H1 (cell line): ENCODE data around the gene PIGV. TPM values are rescaled to one million over a fixed set of nuclear protein-coding genes. Genes with fewer than 3 reads are reported as not detected.

Experiments used
- CTCF ChIA-PET: fragments of 300-600 bp; sonication (Branson Sonifier 250); formaldehyde crosslinking; loops from one replicate; lab custom pipeline; 2021; ENCODE audit not compliant: partially characterized antibody; lab: Charles Lee
- POLR2A ChIA-PET: fragments of 300-600 bp; sonication (Branson Sonifier 250); formaldehyde crosslinking; loops from one replicate; lab custom pipeline; 2021; ENCODE audit warnings: inconsistent platforms; ENCODE audit not compliant: partially characterized antibody; lab: Charles Lee
- DNase-seq, 2 experiments: peaks; one replicate each; pipeline versions ENCODE4 v3.0.0 to v3.0.0-alpha.2; 2010 to 2022; ENCODE audit warnings: low spot score in 2 of 2, low read depth in 1 of 2, mixed read lengths in 1 of 2
- FAIRE-seq: peaks from 2 replicates; lab custom pipeline; 2011; peaks lifted over from hg19 to GRCh38; lab: Jason Lieb, UNC
- H2AFZ ChIP-seq: 2 replicates; pipeline ENCODE4 v1.8.1; 2012; ENCODE audit warnings: low read length, inconsistent platforms
- H2AK5ac ChIP-seq: 2 replicates; pipeline ENCODE4 v1.6.1; 2013; ENCODE audit warnings: low read depth, low read length
- H2BK120ac ChIP-seq: replicated peaks from 2 replicates; pipeline ENCODE3; 2013; ENCODE audit warnings: low read depth, low read length, inconsistent platforms
- H2BK12ac ChIP-seq: 2 replicates; pipeline ENCODE4 v1.6.1; 2013; ENCODE audit warnings: low read depth, low read length
- H2BK15ac ChIP-seq: 2 replicates; pipeline ENCODE4 v1.6.1; 2013; ENCODE audit warnings: low read length
- H2BK20ac ChIP-seq: 2 replicates; pipeline ENCODE4 v1.6.1; 2013; ENCODE audit warnings: low read length
- H2BK5ac ChIP-seq: 2 replicates; pipeline ENCODE4 v1.6.1; 2013; ENCODE audit warnings: low read depth, low read length
- H3K14ac ChIP-seq: 2 replicates; pipeline ENCODE4 v1.6.1; 2013; ENCODE audit warnings: inconsistent platforms; ENCODE audit not compliant: insufficient read length
- H3K18ac ChIP-seq: 2 replicates; pipeline ENCODE4 v1.6.1; 2013; ENCODE audit warnings: low read length; ENCODE audit errors: extremely low read depth
- H3K23ac ChIP-seq: 2 replicates; pipeline ENCODE4 v1.6.1; 2013; ENCODE audit warnings: inconsistent platforms; ENCODE audit not compliant: insufficient read length
- H3K23me2 ChIP-seq: 2 replicates; pipeline ENCODE4 v1.6.1; 2013; ENCODE audit warnings: low read depth, low read length
- H3K27ac ChIP-seq: 2 replicates; pipeline ENCODE4 v1.6.1; 2011; ENCODE audit warnings: low read depth, low read length, inconsistent platforms
- H3K27me3 ChIP-seq, 4 experiments: replicated peaks in 1 of 4; 1 replicate in 1 of 4; 2 replicates in 3 of 4; pipeline versions ENCODE4 v1.6.1 to v1.8.1; 2011 to 2013; ENCODE audit warnings: low read length in 3 of 4, mild to moderate bottlenecking in 3 of 4, inconsistent platforms in 2 of 4, mixed read lengths in 2 of 4, moderate library complexity in 1 of 4; ENCODE audit not compliant: control insufficient read depth in 3 of 4, insufficient read depth in 3 of 4; ENCODE audit errors: extremely low read depth in 1 of 4
- H3K36me3 ChIP-seq, 4 experiments: 2 replicates each; pipeline versions ENCODE4 v1.6.1 to v1.8.1; 2011 to 2013; ENCODE audit warnings: mild to moderate bottlenecking in 4 of 4, low read length in 3 of 4, moderate library complexity in 2 of 4, control low read depth in 1 of 4, inconsistent platforms in 1 of 4; ENCODE audit not compliant: insufficient read depth in 4 of 4, control insufficient read depth in 2 of 4
- H3K4ac ChIP-seq: replicated peaks from 2 replicates; pipeline ENCODE3; 2013; ENCODE audit warnings: low read length, low read depth, mixed read lengths, inconsistent platforms; ENCODE audit not compliant: insufficient read length
- H3K4me1 ChIP-seq, 4 experiments: replicated peaks in 1 of 4; 1 replicate in 1 of 4; 2 replicates in 3 of 4; pipeline versions ENCODE4 v1.6.1 to v1.8.1; 2011 to 2013; ENCODE audit warnings: low read length in 3 of 4, inconsistent platforms in 2 of 4, mixed read lengths in 1 of 4; ENCODE audit not compliant: insufficient read depth in 4 of 4, control insufficient read depth in 3 of 4
- H3K4me2 ChIP-seq, 2 experiments: 2 replicates each; pipeline versions ENCODE4 v1.6.1 to v1.8.1; 2011 to 2013; ENCODE audit warnings: low read depth in 2 of 2, low read length in 2 of 2, control low read depth in 1 of 2, inconsistent platforms in 1 of 2, mild to moderate bottlenecking in 1 of 2; ENCODE audit not compliant: insufficient read depth in 1 of 2
- H3K4me3 ChIP-seq, 4 experiments: fragments of 200-600, 300-600 bp in 1 of 4; sonication (generic), shearing (Covaris generic), sonication (Bioruptor Twin) in 1 of 4; 2 replicates each; pipeline versions ENCODE4 v1.5.1 to v1.8.1; 2011 to 2016; ENCODE audit warnings: low read length in 4 of 4, low read depth in 3 of 4, control low read depth in 2 of 4, inconsistent platforms in 2 of 4, mild to moderate bottlenecking in 2 of 4, mixed read lengths in 1 of 4, moderate library complexity in 1 of 4; ENCODE audit not compliant: insufficient read depth in 2 of 4; ENCODE audit errors: extremely low read depth in 1 of 4
- H3K56ac ChIP-seq: replicated peaks from 2 replicates; pipeline ENCODE3; 2013; ENCODE audit warnings: low read depth, mild to moderate bottlenecking, mixed read lengths, low read length, inconsistent platforms; ENCODE audit not compliant: insufficient read length
- H3K79me1 ChIP-seq: 2 replicates; pipeline ENCODE4 v1.6.1; 2013; ENCODE audit warnings: low read depth, low read length, control low read depth
- H3K79me2 ChIP-seq, 2 experiments: 2 replicates each; pipeline versions ENCODE4 v1.6.1 to v1.8.1; 2012 to 2013; ENCODE audit warnings: low read length in 2 of 2, mild to moderate bottlenecking in 2 of 2, inconsistent platforms in 1 of 2; ENCODE audit not compliant: insufficient read depth in 2 of 2, control insufficient read depth in 1 of 2
- H3K9ac ChIP-seq, 4 experiments: replicated peaks in 1 of 4; 1 replicate in 1 of 4; 2 replicates in 3 of 4; pipeline versions ENCODE4 v1.6.1 to v1.8.1; 2011 to 2013; ENCODE audit warnings: low read depth in 3 of 4, low read length in 3 of 4, control low read depth in 2 of 4, mild to moderate bottlenecking in 2 of 4, moderate library complexity in 2 of 4, inconsistent platforms in 1 of 4; ENCODE audit errors: extremely low read depth in 1 of 4
- H3K9me3 ChIP-seq, 2 experiments: 2 replicates each; pipeline versions ENCODE4 v1.6.1 to v1.8.1; 2012 to 2013; ENCODE audit warnings: mild to moderate bottlenecking in 2 of 2, moderate library complexity in 2 of 2, control low read depth in 1 of 2, inconsistent platforms in 1 of 2, low read depth in 1 of 2, low read length in 1 of 2, mixed read lengths in 1 of 2; ENCODE audit not compliant: insufficient read depth in 2 of 2
- H4K20me1 ChIP-seq, 2 experiments: replicated peaks in 1 of 2; 2 replicates each; pipeline versions ENCODE3 to v1.8.1; 2011 to 2013; ENCODE audit warnings: inconsistent platforms in 2 of 2, low read length in 2 of 2, mild to moderate bottlenecking in 1 of 2; ENCODE audit not compliant: insufficient read depth in 2 of 2, control insufficient read depth in 1 of 2
- H4K5ac ChIP-seq: 2 replicates; pipeline ENCODE4 v1.6.1; 2013; ENCODE audit warnings: low read length, low read depth, mixed read lengths, inconsistent platforms; ENCODE audit not compliant: insufficient read length
- H4K8ac ChIP-seq: 2 replicates; pipeline ENCODE4 v1.8.0; 2013; ENCODE audit warnings: mild to moderate bottlenecking, moderate library complexity, low read length, inconsistent platforms; ENCODE audit not compliant: insufficient read depth; ENCODE audit errors: extremely low read depth
- H4K91ac ChIP-seq: replicated peaks from 2 replicates; pipeline ENCODE3; 2013; ENCODE audit warnings: low read length, mixed read lengths, inconsistent platforms; ENCODE audit not compliant: insufficient read length
- BACH1 ChIP-seq: IDR thresholded peaks from 2 replicates; pipeline ENCODE4 v1.6.1; 2012; ENCODE audit warnings: low read length, improper control_type of control experiment
- BCL11A ChIP-seq, 2 experiments: IDR thresholded peaks; one replicate each; pipeline ENCODE4 v1.6.1; 2011; ENCODE audit warnings: low read depth in 2 of 2, low read length in 2 of 2, mild to moderate bottlenecking in 2 of 2
- CBX5 ChIP-seq: fragments of 300-800, 300-1000 bp; sonication (generic); IDR thresholded peaks from 2 replicates; pipeline ENCODE4 v1.7.1; 2016; ENCODE audit warnings: antibody characterized with exemption, low read length, low read depth
- CEBPB ChIP-seq: IDR thresholded peaks from 2 replicates; pipeline ENCODE4 v1.6.1; 2012; ENCODE audit warnings: low read depth, low read length
- CHD1 ChIP-seq: IDR thresholded peaks from 2 replicates; pipeline ENCODE4 v1.6.1; 2012; ENCODE audit warnings: low read depth, low read length, improper control_type of control experiment
- CTBP2 ChIP-seq: IDR thresholded peaks from 2 replicates; pipeline ENCODE4 v1.7.0; 2011; ENCODE audit warnings: borderline replicate concordance, mild to moderate bottlenecking, moderate library complexity, mixed read lengths, low read length; ENCODE audit not compliant: insufficient read depth, insufficient read length
- EZH2 ChIP-seq: fragments of 200-600 bp; sonication (generic); IDR thresholded peaks from 2 replicates; pipeline ENCODE4 v1.7.1; 2012; ENCODE audit warnings: low read depth, mild to moderate bottlenecking, moderate library complexity, low read length, inconsistent platforms; ENCODE audit not compliant: severe bottlenecking
- GABPA ChIP-seq: IDR thresholded peaks from 2 replicates; pipeline ENCODE4 v1.6.1; 2011; ENCODE audit warnings: mild to moderate bottlenecking, low read length, moderate library complexity, borderline replicate concordance; ENCODE audit not compliant: insufficient read depth
- KDM4A ChIP-seq: IDR thresholded peaks from one replicate; pipeline ENCODE4 v1.7.1; 2012; ENCODE audit warnings: low read depth, mild to moderate bottlenecking, moderate library complexity, low read length, inconsistent platforms; ENCODE audit not compliant: severe bottlenecking
- RXRA ChIP-seq: IDR thresholded peaks from 2 replicates; pipeline ENCODE4 v1.6.1; 2011; ENCODE audit warnings: low read depth, mild to moderate bottlenecking, low read length, moderate library complexity; ENCODE audit not compliant: insufficient read depth
- SP1 ChIP-seq: IDR thresholded peaks from 2 replicates; pipeline ENCODE4 v1.6.1; 2011; ENCODE audit warnings: low read depth, low read length
- SUZ12 ChIP-seq: fragments of 200-600 bp; sonication (generic); IDR thresholded peaks from 2 replicates; pipeline ENCODE4 v1.6.1; 2012; ENCODE audit warnings: mild to moderate bottlenecking, inconsistent platforms, low read length, moderate library complexity, mixed read lengths
- TEAD4 ChIP-seq: IDR thresholded peaks from 2 replicates; pipeline ENCODE4 v1.6.1; 2012; ENCODE audit warnings: low read depth, low read length, inconsistent platforms, mixed read lengths
- WGBS, 2 experiments: shearing (Covaris generic) in 1 of 2; methylation state at CpG; one replicate each; pipeline versions ENCODE4 v1.1.6 to v1.1.7; 2013 to 2015; ENCODE audit warnings: low lambda C conversion rate in 2 of 2, mixed read lengths in 2 of 2, inconsistent platforms in 1 of 2, low coverage in 1 of 2, missing lambda C conversion rate in 1 of 2; ENCODE audit not compliant: insufficient replicate concordance in 2 of 2, insufficient coverage in 1 of 2, insufficient read length in 1 of 2; ENCODE audit errors: extremely low coverage in 1 of 2, missing lambda C conversion rate in 1 of 2; 5-methylcytosine and 5-hydroxymethylcytosine counted together
- polyA plus RNA-seq, 7 experiments: library from polyadenylated mRNA; depleted of rRNA in 3 of 7; stranded (reverse) in 5 of 7; unstranded in 2 of 7; fragments of >200 nt in 5 of 7; fragments of 200-250 nt in 2 of 7; gene quantifications; 1 replicate in 5 of 7; 2 replicates in 1 of 7; 4 replicates in 1 of 7; pipeline versions ENCODE4 v1.2.1 to v1.2.3, GENCODE V29; 2011 to 2013; ENCODE audit warnings: missing spikeins in 2 of 7, mixed read lengths in 2 of 7
- total RNA-seq: library from RNA; stranded (reverse); fragmentation: NEBNext Ultra II Directional; extraction: Animal tissue kit (Norgen Biotek cat#: 25700); gene quantifications from 2 replicates; pipeline ENCODE4 v1.2.1, GENCODE V29; 2021
- TF ChIP-seq, protein P1 (sequence below): IDR thresholded peaks from 2 replicates; pipeline ENCODE4 v1.6.1; 2011; ENCODE audit warnings: low read depth, mild to moderate bottlenecking, low read length; ENCODE audit not compliant: insufficient read depth

The PIGV gene
- total and polyA plus RNA-seq, 2 of the 8 experiments (the other 6 are each of a cell fraction or from before 2014, with no cell fraction given) = 8.5 to 20.9 TPM

DNA sequence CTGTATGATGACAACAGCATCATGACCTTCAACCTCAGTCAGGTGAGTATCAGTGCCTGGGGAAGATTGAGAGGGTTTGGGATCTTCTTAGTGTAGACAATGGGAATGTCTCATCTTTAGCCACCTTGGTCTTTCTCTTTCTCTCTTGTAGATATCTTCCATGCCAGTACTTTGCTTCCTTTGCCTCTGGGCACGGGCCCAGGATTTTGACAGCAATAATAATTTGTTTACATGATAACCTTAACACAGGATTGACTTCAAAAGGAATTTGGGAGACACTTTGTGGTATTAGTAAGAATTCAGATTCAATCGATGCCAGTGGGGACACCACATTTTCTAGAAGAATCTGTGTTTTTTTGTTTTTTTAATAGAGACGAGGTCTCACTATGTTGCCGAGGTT, 12.1 kb upstream of the PIGV start:
- Histone ChIP-seq H2BK12ac (no peak overlapping the region), H3K36me3 (peaks cover 72 to 96% (median 91%) of the 10 kb centered on the region in 4 experiments), H3K9me3 (no peaks in the 10 kb centered on the region), H2BK120ac (no peak overlapping the region), H4K20me1 (peaks cover 5 to 18% of the 10 kb centered on the region in 2 experiments), H2BK20ac (no peak overlapping the region), H4K91ac (no peak overlapping the region), H3K23me2 (no peaks in the 10 kb centered on the region; the same call in 1 of the 2 replicates), H4K8ac (no peak overlapping the region), H3K4me2 (no peak overlapping the region), H3K56ac (no peak overlapping the region), H2AFZ (no peak overlapping the region), H3K23ac (no peak overlapping the region), H3K4me3 (no peak overlapping the region), H2AK5ac (no peak overlapping the region), H4K5ac (no peak overlapping the region), H2BK15ac (no peak overlapping the region), H3K27me3 (no peaks in the 10 kb centered on the region), H2BK5ac (no peak overlapping the region), H3K9ac (no peak overlapping the region), H3K27ac (no peak overlapping the region), H3K4ac (no peak overlapping the region), H3K79me1 (peaks cover 2% of the 10 kb centered on the region), H3K14ac (no peak overlapping the region), H3K79me2 (no peaks in the 10 kb centered on the region), H3K18ac (no peak overlapping the region), H3K4me1 (no peaks in the 10 kb centered on the region)
- DNase-seq (no peak), FAIRE-seq (no peak)
- POLR2A ChIA-PET = no interaction called here
- CTCF ChIA-PET = interaction anchor here (1.3 kb wide), 1 partner anchor 12 kb away, joined by 3 read pairs; no protein-coding TSS in a partner anchor
- 92% methylated on average over 4 of the region's 4 CpGs; no CpG with 5 or more reads in 1 of the 2 experiments for WGBS, 2 experiments
- no peak for TF ChIP-seq KDM4A
- TF ChIP-seq SUZ12 = no peak
- TF ChIP-seq SP1 = no peak
- no peak for TF ChIP-seq BCL11A (IDR thresholded peaks at IDR 0.05; ENCODE audit: low read depth in 2 of 2, low read length in 2 of 2)
- TF ChIP-seq GABPA = no peak
- TF ChIP-seq RXRA = no peak
- TF ChIP-seq CTBP2 = no peak
- TF ChIP-seq, protein P1, sequence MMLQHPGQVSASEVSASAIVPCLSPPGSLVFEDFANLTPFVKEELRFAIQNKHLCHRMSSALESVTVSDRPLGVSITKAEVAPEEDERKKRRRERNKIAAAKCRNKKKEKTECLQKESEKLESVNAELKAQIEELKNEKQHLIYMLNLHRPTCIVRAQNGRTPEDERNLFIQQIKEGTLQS = no peak
- TF ChIP-seq EZH2 = no peak
- no peak for TF ChIP-seq TEAD4
- TF ChIP-seq CBX5 = no peak
- no peak for TF ChIP-seq BACH1
- TF ChIP-seq CHD1 = no peak
- no peak for TF ChIP-seq CEBPB
